Epidermal melanocyte (primary cell): ENCODE results near the gene SMARCD1.
"Not testable (repeated sequence)": the region's sequence is repeated elsewhere in the genome, so short reads cannot be mapped to it uniquely, and the experiment has no call there.

Experiments used
- DNase-seq: peaks from one replicate; pipeline ENCODE4 v3.0.0; 2011; ENCODE audit warnings: low spot score; ENCODE audit not compliant: insufficient read length

SMARCD1 gene

DNA sequence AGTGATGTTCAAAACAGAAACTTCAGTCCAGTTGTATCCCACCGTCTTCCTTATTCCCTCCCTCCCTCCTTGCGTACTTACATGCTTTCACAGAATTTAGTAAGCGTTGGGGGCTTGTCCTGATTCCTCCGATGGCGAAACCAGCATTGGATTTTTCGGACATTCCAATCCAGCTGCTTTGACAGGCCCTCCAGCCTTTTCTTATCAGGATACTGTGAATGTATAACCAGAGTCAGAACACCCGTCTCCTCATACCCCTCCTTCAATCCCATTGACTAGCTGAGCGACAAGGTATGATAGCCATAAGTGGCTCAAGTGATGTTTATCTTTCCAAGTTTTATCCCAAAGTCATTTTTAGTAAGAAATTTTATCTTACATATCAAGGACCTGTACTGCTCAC, 57.9 kb downstream of the SMARCD1 start:
- DNase-seq: no peak

DNA sequence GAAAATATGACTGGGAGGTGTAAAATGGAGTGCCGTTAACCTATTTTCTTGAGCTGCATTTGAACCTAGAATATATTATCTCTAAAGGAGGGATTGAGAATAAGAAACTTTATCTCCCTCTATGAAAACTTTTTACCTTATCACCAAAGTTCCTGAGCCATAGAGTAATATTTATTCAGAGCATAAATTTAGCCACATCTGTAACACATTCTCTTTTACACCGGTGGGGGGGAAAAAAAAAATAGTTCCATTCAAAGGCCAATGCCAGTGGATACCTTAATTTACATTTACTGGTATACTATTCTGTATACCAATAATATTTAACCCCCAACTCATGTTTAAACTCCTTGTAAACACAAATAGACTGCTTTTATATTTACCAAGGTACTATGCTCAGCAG, 60.3 kb downstream of the SMARCD1 start:
- DNase-seq: no peak

- no peak for DNase-seq
Measured at GRCh38 chr12:50147281-50147680, 62.1 kb downstream of the SMARCD1 start.

GRCh38 chr12:50148011-50148410, 62.9 kb downstream of the SMARCD1 start:
- not testable (repeated sequence) for DNase-seq

DNA sequence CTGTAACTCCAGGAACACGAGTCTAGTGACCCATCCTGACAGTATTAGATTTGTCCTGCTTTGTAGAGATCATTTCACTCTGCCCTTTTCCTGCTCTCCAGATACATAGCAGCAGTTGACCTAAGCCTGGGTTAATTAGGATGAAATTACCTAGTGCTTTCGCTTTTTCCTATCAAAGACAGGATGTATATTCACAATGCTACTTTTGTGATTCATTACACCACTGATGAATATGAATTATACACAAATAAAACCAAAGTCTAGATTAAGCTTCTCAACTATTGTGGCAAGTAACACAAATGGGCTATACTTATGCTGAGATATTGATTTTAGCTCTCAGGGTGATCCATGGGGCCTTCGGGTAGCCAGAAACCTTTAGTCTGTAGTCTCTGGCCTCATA, 64.2 kb downstream of the SMARCD1 start:
- DNase-seq: no peak
